ENCODE data around the gene TTC3. TPM values are rescaled to one million over a fixed set of nuclear protein-coding genes. Genes with fewer than 3 reads are reported as not detected.

The TTC3 gene
- total RNA-seq (163 and 191 TPM in 2 replicates), polyA plus RNA-seq (42.0 and 52.1 TPM in 2 replicates), polyA minus RNA-seq (60.0 and 69.3 TPM in 2 replicates)
- total RNA-seq (2013), result 129 TPM

- H3K9me3 ChIP-seq (ENCODE audit: control extremely low read depth in 1 of 3, control insufficient read depth in 2 of 3, insufficient read depth in 1 of 3, low read length in 2 of 3), result no peaks in the 10 kb centered on the region
- Mint-ChIP-seq H3K27ac (peak within 1 kb of the TSS; percentile 99), H3K4me1 (peaks cover 46% of the 10 kb centered on the region), H3K27me3 (no peaks in the 10 kb centered on the region), H3K4me3 (peak within 1 kb of the TSS; percentile 98), H3K9me3 (ENCODE audit: insufficient read depth) (no peaks in the 10 kb centered on the region)
- H4K20me1 ChIP-seq (ENCODE audit: control insufficient read depth, insufficient read depth, low read length, poor library complexity, severe bottlenecking), result peaks cover 12% of the 10 kb centered on the region
- H3K79me2 ChIP-seq (ENCODE audit: control insufficient read depth, insufficient read depth, low read length), result peaks cover 61% of the 10 kb centered on the region
- CTCF ChIA-PET, result no interaction called here
- WGBS (ENCODE audit: insufficient coverage), result under 1% methylated on average over 61 of the region's 61 CpGs
- H3K9ac ChIP-seq (ENCODE audit: low read length), result peak within 1 kb of the TSS; percentile 93
- peak within 1 kb of the TSS; percentile 80 to 92 (median 86) for H3K4me3 ChIP-seq (ENCODE audit: control extremely low read depth in 1 of 5, extremely low read depth in 1 of 5, insufficient read depth in 1 of 5, low read depth in 2 of 5, low read length in 4 of 5)
- H3K36me3 ChIP-seq (replicated peaks in 1 of 2; ENCODE audit: control extremely low read depth in 1 of 2, control insufficient read depth in 1 of 2, extremely low read depth in 1 of 2, insufficient read depth in 2 of 2, low read length in 1 of 2), result peaks cover 0 to 11% of the 10 kb centered on the region in 2 experiments
- ATAC-seq (ENCODE audit: low read depth), result peak; percentile 67
- DNase-seq, result peak; percentile 98
- POLR2A ChIA-PET, result no interaction called here
- H2AFZ ChIP-seq (ENCODE audit: insufficient read depth, low read depth, low read length, poor library complexity, severe bottlenecking), result peak within 1 kb of the TSS; percentile 85
- intact Hi-C loops (cut with micrococcal nuclease), result loop anchor here (1.0 to 10.0 kb wide), 9 partner anchors 84 to 918 kb away; partner anchors contain the start of genes DOP1B, DYRK1A, HLCS and VPS26C
- H3K27ac ChIP-seq (ENCODE audit: low read length in 2 of 2), result peak within 1 kb of the TSS; percentile 98
- H3K27me3 ChIP-seq (replicated peaks in 1 of 4; ENCODE audit: control extremely low read depth in 1 of 4, control insufficient read depth in 3 of 4, insufficient read depth in 4 of 4, low read length in 3 of 4), result no peaks in the 10 kb centered on the region
- peaks cover 22 to 23% of the 10 kb centered on the region in 2 donors for H3K4me1 ChIP-seq (ENCODE audit: control insufficient read depth in 2 of 2, insufficient read depth in 2 of 2, low read length in 2 of 2)
- TF ChIP-seq EZH2 (IDR thresholded peaks at IDR 0.05; ENCODE audit: borderline replicate concordance, insufficient read depth, low read depth, low read length, poor library complexity, severe bottlenecking) (no peak), CTCF (IDR thresholded peaks at IDR 0.05) (no peak)
- H3K4me2 ChIP-seq (replicated peaks; ENCODE audit: low read depth, low read length, poor library complexity, severe bottlenecking), result peak within 1 kb of the TSS; percentile 89
Observed at GRCh38 chr21:37072988-37073416, at the start of gene TTC3, which contains the start of gene PIGP. Gene TTC3, plus strand, starts transcription at chr21:37073254. Its CDS starts 14,004 bp downstream, at chr21:37087258. Gene PIGP, minus strand, starts transcription at chr21:37073071. Its CDS starts 556 bp downstream, at chr21:37072515.

GRCh38 chr21:37026499-37026898 is 46.6 kb upstream of the TTC3 start:
- intact Hi-C loops (cut with micrococcal nuclease), result no loop called here
- Histone ChIP-seq H3K79me2 (ENCODE audit: control insufficient read depth, insufficient read depth, low read length) (no peaks in the 10 kb centered on the region), H3K9me3 (ENCODE audit: control extremely low read depth in 1 of 3, control insufficient read depth in 2 of 3, insufficient read depth in 1 of 3, low read length in 2 of 3) (peaks cover 0 to 4% (median 0%) of the 10 kb centered on the region in 3 donors), H3K4me1 (ENCODE audit: control insufficient read depth in 2 of 2, insufficient read depth in 2 of 2, low read length in 2 of 2) (no peaks in the 10 kb centered on the region), H3K27ac (ENCODE audit: low read length in 2 of 2) (no peak overlapping the region), H4K20me1 (ENCODE audit: control insufficient read depth, insufficient read depth, low read length, poor library complexity, severe bottlenecking) (no peaks in the 10 kb centered on the region), H3K27me3 (replicated peaks in 1 of 4; ENCODE audit: control extremely low read depth in 1 of 4, control insufficient read depth in 3 of 4, insufficient read depth in 4 of 4, low read length in 3 of 4) (no peaks in the 10 kb centered on the region), H3K36me3 (replicated peaks in 1 of 2; ENCODE audit: control extremely low read depth in 1 of 2, control insufficient read depth in 1 of 2, extremely low read depth in 1 of 2, insufficient read depth in 2 of 2, low read length in 1 of 2) (no peaks in the 10 kb centered on the region), H3K4me2 (replicated peaks; ENCODE audit: low read depth, low read length, poor library complexity, severe bottlenecking) (no peak overlapping the region), H3K9ac (ENCODE audit: low read length) (no peak overlapping the region), H2AFZ (ENCODE audit: insufficient read depth, low read depth, low read length, poor library complexity, severe bottlenecking) (no peak overlapping the region), H3K4me3 (ENCODE audit: control extremely low read depth in 1 of 5, extremely low read depth in 1 of 5, insufficient read depth in 1 of 5, low read depth in 2 of 5, low read length in 4 of 5) (no peak overlapping the region)
- DNase-seq (no peak), ATAC-seq (ENCODE audit: low read depth) (no peak)
- 65% methylated on average over 4 of the region's 4 CpGs for WGBS (ENCODE audit: insufficient coverage)
- H3K9me3 Mint-ChIP-seq (ENCODE audit: insufficient read depth), result no peaks in the 10 kb centered on the region
- H3K27ac Mint-ChIP-seq, result no peak overlapping the region
- ChIA-PET POLR2A (no interaction called here), CTCF (interaction anchor here (1.3 kb wide), 1 partner anchor 17 kb away, joined by 4 read pairs; no protein-coding TSS in a partner anchor)
- TF ChIP-seq EZH2 (IDR thresholded peaks at IDR 0.05; ENCODE audit: borderline replicate concordance, insufficient read depth, low read depth, low read length, poor library complexity, severe bottlenecking) (no peak), CTCF (IDR thresholded peaks at IDR 0.05) (no peak)
- no peak overlapping the region for H3K4me3 Mint-ChIP-seq
- peaks cover 4% of the 10 kb centered on the region for H3K27me3 Mint-ChIP-seq
- no peaks in the 10 kb centered on the region for H3K4me1 Mint-ChIP-seq

All from B cell (primary cell).